ENCODE measurements around the gene UVRAG.

The UVRAG gene

GRCh38 chr11:75924966-75925784 lies 110.2 kb downstream of the UVRAG start:
- Histone ChIP-seq H3K4me1 (ENCODE audit: control insufficient read depth, insufficient read depth, low read length) (no peaks in the 10 kb centered on the region), H3K4me3 (ENCODE audit: low read depth, low read length) (no peak overlapping the region), H3K36me3 (ENCODE audit: control insufficient read depth in 2 of 2, insufficient read depth in 1 of 2, low read length in 2 of 2) (no peaks in the 10 kb centered on the region), H3K27ac (ENCODE audit: extremely low read depth, low read depth, low read length) (no peak overlapping the region), H3K9me3 (ENCODE audit: control insufficient read depth, insufficient read depth, low read depth, low read length) (no peaks in the 10 kb centered on the region)
- CTCF ChIA-PET = interaction anchor here (0.6 kb wide), 1 partner anchor 227 kb away, joined by 5 read pairs; no protein-coding TSS in a partner anchor
- TF ChIP-seq KLF9 (tag by site-specific recombination; IDR thresholded peaks at IDR 0.05; ENCODE audit: low read depth) (no peak), ZNF544 (tag by site-specific recombination; IDR thresholded peaks at IDR 0.05) (no peak), ZNF701 (tag by site-specific recombination; IDR thresholded peaks at IDR 0.05) (no peak), ZNF214 (tag by site-specific recombination; IDR thresholded peaks at IDR 0.05; ENCODE audit: borderline replicate concordance) (no peak), ZNF704 (tag by site-specific recombination; IDR thresholded peaks at IDR 0.05) (no peak), CTCF (tag by site-specific recombination; IDR thresholded peaks at IDR 0.05) (no peak), ZNF473 (tag by site-specific recombination; IDR thresholded peaks at IDR 0.05) (no peak), SP3 (tag by site-specific recombination; IDR thresholded peaks at IDR 0.05) (no peak), ZFHX2 (tag by site-specific recombination; conservative IDR thresholded peaks at IDR 0.05) (no peak), ZNF560 (tag by site-specific recombination; IDR thresholded peaks at IDR 0.05; ENCODE audit: borderline replicate concordance) (no peak), ZNF138 (tag by site-specific recombination; IDR thresholded peaks at IDR 0.05; ENCODE audit: borderline replicate concordance) (no peak), ZNF548 (tag by site-specific recombination; IDR thresholded peaks at IDR 0.05) (no peak), ZSCAN16 (tag by site-specific recombination; IDR thresholded peaks at IDR 0.05) (no peak), SCRT1 (tag by site-specific recombination; IDR thresholded peaks at IDR 0.05; ENCODE audit: borderline replicate concordance) (no peak), ZBTB7A (tag by site-specific recombination; IDR thresholded peaks at IDR 0.05; ENCODE audit: low read depth) (no peak), ZNF112 (tag by site-specific recombination; IDR thresholded peaks at IDR 0.05) (no peak)
- TF ChIP-seq, protein P1, sequence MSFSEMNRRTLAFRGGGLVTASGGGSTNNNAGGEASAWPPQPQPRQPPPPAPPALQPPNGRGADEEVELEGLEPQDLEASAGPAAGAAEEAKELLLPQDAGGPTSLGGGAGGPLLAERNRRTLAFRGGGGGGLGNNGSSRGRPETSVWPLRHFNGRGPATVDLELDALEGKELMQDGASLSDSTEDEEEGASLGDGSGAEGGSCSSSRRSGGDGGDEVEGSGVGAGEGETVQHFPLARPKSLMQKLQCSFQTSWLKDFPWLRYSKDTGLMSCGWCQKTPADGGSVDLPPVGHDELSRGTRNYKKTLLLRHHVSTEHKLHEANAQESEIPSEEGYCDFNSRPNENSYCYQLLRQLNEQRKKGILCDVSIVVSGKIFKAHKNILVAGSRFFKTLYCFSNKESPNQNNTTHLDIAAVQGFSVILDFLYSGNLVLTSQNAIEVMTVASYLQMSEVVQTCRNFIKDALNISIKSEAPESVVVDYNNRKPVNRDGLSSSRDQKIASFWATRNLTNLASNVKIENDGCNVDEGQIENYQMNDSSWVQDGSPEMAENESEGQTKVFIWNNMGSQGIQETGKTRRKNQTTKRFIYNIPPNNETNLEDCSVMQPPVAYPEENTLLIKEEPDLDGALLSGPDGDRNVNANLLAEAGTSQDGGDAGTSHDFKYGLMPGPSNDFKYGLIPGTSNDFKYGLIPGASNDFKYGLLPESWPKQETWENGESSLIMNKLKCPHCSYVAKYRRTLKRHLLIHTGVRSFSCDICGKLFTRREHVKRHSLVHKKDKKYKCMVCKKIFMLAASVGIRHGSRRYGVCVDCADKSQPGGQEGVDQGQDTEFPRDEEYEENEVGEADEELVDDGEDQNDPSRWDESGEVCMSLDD (tag by site-specific recombination; IDR thresholded peaks at IDR 0.05) = no peak
- POLR2A ChIA-PET = no interaction called here

DNA sequence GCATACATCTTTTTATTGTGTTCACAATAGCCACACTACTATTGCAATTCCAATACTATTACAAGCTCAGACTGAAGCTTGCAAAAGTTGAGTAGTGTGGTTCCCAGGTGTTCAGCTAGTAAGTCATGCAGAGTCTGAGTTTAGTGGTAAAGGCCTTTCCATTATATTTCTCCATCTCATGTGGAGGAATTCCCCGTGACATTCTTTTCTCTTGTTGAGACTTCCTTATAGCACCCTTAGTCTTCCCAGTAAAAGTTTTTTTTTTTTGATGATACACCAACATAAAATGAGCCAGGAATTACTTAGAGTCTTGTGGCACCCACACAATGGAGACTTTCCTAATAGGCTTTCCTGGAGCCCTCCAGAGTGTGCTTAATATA lies 110.8 kb downstream of the UVRAG start:
- Histone ChIP-seq H3K9me3 (ENCODE audit: control insufficient read depth, insufficient read depth, low read depth, low read length) (no peaks in the 10 kb centered on the region), H3K4me3 (ENCODE audit: low read depth, low read length) (no peak overlapping the region), H3K36me3 (ENCODE audit: control insufficient read depth in 2 of 2, insufficient read depth in 1 of 2, low read length in 2 of 2) (no peaks in the 10 kb centered on the region), H3K27ac (ENCODE audit: extremely low read depth, low read depth, low read length) (no peak overlapping the region), H3K4me1 (ENCODE audit: control insufficient read depth, insufficient read depth, low read length) (no peaks in the 10 kb centered on the region)
- TF ChIP-seq ZNF324 (tag by site-specific recombination; IDR thresholded peaks at IDR 0.05) (no peak), ZNF302 (tag by site-specific recombination; IDR thresholded peaks at IDR 0.05; ENCODE audit: low read depth) (no peak), ZNF548 (tag by site-specific recombination; IDR thresholded peaks at IDR 0.05) (no peak), ZNF596 (tag by site-specific recombination; IDR thresholded peaks at IDR 0.05) (no peak), INSM2 (tag by site-specific recombination; IDR thresholded peaks at IDR 0.05) (no peak)
- TF ChIP-seq, protein P2, sequence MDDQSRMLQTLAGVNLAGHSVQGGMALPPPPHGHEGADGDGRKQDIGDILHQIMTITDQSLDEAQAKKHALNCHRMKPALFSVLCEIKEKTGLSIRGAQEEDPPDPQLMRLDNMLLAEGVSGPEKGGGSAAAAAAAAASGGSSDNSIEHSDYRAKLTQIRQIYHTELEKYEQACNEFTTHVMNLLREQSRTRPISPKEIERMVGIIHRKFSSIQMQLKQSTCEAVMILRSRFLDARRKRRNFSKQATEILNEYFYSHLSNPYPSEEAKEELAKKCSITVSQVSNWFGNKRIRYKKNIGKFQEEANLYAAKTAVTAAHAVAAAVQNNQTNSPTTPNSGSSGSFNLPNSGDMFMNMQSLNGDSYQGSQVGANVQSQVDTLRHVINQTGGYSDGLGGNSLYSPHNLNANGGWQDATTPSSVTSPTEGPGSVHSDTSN (CRISPR knock-in tag; IDR thresholded peaks at IDR 0.05) = no peak
- ChIA-PET POLR2A (no interaction called here), CTCF (no interaction called here)

Measured in HEK293 (cell line).